Measurements from ENCODE around the gene ZNF248.
"Not testable (repeated sequence)": the region's sequence is repeated elsewhere in the genome, so short reads cannot be mapped to it uniquely, and the experiment has no call there.

ZNF248 gene

DNA sequence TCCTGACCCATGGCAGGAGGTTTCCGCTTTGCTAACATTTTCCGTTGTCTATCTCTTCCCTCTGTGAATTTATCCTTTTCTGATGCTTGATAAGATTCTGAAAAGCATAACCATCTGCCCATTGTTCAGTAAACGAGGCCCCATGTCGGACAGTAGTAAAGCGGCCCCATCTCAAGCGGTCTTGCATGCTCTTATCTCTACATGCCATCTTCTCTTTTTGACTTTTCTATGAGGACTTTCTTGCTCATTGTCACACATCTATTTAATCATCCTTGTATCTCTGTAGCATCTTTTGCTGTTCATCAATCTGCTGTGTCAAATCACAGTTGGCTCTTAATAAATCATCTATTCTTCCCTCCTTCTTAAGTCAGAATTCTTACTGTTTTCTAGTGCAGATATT, 37.6 kb downstream of the ZNF248 start:
- no peak for DNase-seq

DNA sequence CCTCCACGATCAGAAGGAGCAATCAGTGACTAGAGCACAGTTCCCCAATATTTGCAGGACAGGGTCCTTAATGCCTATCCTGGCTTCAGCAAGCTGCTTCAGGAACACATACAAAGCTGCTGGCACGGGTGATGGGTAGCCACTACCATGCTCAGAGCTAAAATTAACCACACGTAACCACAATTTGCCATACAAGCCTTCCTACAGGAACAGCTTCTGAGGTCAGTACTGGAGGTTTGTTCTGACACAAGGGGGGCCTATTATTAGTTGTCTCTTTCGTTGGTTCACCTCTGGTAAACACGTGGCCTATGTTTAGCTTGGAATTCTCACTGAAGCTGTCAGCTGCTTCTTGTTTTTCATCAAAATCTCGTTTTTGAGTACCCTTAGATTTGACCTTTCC, 41.1 kb downstream of the ZNF248 start:
- no peak for DNase-seq

DNA sequence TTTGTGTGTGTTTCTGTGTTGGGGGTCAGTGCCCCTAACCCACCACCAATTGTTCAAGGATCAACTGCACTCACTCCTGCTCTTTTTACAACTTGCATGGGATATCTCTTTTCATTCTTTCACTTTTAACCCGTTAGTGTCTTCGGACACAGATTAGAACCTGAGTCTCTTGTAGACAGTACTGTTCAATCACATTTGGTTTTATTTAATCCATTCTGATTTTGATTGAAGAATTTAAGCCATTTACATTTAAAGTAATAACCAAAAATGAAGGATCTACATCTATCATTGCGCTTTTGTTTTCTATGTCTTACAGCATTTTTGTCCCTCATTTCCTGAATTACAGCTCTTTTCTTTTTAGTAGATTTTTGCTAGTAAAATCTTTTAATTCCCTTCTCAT, 43.6 kb downstream of the ZNF248 start:
- no peak for DNase-seq

DNA sequence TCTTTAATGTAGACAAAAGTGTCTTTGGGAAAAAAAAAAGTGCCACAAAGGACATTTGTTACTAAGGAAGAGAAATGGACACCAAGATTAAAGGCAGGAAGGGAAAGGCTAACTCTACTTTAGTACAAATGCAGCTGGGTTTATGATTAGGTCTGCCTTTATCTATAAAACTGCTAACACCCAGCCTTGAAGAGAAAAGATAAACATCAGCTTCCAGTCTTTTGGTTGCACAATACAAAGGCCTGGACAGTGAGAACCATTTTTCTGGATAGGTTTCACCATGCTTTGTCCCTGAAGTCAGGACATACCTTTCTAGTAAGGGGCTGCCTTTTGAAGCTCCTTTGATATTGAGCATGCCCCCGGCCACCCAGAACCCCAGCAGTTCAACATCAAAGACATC, 45.1 kb downstream of the ZNF248 start:
- DNase-seq = no peak

DNA sequence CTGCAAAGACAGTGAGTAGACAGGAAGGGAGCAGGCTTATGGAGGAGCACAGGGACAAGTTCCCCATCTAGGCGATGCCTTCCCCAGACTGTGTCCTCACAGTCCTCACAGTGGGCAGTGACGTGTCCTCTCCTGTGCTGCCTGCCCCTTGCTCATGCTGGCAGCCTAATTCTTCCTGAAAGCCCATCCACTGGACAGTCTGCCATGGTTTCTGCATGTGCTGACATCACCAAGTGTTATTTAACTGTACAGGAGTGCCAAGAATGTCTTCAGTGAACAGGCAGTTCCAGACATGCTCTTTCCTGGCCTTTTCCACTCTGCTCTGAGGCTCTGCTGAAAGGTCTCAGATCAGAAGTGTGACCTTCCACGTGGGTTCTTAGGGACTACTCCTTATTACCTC, 54.1 kb downstream of the ZNF248 start:
- DNase-seq = no peak

DNA sequence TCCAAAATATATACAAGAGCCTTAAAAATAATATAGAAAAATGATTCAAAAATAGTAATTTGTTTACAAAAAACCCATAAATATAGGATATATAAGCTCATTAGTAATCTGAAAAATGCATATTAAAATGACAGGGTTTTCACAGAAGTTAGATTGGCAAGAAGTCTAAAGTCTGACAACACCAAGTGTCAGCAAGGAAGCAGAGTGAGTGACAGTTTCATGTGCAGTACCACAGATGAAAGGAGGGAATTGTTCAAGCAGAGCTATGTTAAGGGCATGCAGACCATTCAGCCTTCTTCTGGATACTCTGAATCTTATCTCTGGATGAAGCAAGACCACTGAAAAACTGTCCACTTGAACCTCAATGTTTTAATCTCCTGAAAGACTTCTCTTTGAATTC, 55.9 kb downstream of the ZNF248 start:
- DNase-seq = no peak

DNA sequence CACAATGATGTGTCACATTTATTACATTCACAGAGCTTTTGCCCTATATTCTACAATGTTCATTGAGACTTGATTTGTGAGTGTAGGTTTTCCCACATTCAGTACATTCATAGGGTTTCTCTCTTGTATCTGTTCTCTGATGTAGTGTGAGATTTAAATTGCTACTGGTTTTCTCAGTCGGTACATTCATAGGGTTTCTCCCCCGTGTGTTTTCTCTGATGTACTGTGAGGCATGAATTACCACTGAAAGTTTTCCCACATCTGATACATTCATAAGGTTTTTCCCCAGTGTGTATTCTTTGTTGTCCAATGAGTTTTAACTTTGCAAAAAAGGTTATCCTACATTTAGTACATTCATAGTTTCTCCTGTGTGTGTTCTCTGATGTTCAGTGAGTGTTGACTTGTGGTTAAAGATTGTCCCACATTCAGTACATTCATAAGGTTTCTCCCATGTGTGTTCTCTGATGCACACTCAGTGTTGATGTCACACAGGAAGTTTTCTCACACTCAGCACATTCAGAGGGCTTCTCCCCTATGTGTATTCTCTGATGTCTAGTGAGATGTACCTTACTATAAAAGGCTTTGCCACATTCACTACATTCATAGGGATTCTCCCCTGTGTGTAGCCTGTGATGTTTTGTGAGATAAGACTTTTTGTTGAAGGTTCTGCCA, 63.0 kb downstream of the ZNF248 start:
- DNase-seq = no peak

DNA sequence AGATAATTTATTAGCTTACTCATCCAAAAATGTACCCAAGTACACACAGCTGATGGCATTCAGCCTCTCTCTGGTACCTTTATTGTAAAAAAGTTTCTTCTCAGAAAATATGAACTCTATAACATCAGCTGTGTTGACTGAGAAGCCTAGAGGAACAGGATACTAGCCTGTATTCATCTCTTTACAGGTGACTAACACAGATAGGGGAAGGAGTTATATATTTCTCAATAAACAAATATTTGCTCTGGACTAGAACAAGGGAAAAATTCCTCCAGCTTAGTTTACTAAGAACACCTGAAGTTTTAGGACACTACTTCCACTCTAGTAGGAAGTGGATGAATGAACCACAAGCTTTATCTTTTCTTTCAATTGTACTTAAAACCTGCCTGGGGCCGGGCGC, 67.8 kb downstream of the ZNF248 start:
- no peak for DNase-seq

DNA sequence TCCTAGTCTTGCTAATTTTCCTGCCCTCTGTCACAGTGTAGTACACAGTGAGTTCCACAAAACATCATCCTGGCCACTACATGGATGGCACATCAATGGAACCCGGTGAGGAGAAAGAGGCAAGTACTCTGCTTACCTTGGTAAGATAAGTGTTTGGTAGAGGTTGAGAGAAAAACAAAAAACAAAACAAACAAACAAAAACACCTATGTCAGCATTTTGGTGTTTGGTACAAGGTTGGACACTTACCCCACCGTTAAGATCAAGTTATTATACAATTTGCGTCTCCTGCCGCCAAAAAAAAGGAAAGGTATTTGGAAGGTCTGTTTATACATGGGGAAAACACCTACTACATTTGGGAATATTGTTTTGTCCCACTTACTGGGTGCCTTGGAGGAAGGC, 72.7 kb downstream of the ZNF248 start:
- DNase-seq = no peak

DNA sequence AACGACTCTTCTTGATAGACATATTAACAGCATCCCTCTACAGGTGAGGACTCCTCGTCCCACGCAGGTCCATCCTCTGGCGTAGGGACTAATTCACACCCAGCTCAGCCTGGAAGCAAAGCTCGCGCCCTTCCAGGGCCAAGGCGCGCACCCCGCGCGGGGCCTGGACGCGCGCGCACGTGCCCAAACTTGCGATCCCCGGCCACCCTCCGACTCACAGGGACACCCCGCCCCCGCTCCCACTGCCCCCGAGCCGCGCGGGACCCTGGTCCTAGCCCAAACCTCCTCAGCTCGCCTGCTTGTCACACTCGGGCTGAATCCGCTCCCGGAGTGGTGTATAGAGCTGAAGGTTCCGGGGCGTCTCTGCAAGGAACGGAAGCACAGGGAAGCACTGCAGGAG, 76.9 kb downstream of the ZNF248 start:
- DNase-seq = no peak

DNA sequence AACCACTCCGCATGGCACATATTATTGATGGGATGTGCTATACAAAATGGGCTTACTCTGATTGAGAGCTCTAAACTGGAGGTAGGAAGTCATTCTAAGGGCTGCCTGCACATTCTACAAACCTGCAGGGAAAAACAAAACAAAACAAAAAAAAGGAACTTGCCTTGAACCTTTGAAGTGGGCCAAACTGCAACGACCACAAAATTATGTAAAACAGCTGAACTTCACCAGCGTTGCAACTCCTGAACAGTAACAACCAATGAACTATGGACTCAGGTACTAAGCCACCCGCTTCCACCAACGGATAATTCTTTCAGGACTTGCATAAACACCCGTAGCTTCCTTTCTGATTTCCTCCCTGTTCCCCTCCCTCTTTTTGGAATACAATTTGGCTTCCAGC, 80.4 kb downstream of the ZNF248 start:
- DNase-seq = no peak

DNA sequence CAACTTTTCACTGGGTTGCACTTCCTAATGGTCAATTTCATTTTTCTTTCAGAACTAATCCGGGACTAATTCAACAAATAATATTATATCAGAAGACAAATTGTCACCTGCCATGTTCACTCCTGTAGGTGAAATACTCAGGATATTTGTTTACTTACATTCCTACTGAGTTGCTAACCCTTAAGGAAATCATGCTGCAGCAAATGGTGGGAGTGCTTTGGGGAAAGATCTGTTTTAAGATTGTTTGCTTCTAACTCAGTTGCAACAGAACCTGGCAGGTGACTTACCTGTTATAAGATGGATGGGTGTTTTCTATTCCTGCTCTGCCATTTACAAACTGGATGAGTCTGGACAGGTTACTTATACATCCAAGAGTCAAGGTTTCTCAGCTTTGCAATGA, 81.8 kb downstream of the ZNF248 start:
- no peak for DNase-seq

DNA sequence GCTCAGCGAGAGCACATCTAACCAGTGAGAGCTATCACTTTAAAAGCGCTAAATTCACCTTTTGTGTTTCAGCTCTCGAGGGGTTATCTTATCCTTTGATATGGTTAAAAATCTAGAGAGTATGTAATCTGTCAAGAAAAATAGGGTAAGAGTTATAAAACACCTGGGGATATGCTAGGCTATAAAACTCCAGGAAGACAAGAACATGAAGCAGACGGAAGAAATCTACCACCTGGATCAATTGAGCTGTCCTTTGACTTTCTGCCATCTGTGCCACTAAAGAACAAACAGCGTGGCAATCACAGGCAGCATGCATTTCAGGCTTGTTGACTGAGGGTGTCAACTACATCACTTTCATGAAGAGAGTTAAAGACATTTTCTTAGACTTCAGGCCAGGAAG, 83.1 kb downstream of the ZNF248 start:
- DNase-seq = no peak

DNA sequence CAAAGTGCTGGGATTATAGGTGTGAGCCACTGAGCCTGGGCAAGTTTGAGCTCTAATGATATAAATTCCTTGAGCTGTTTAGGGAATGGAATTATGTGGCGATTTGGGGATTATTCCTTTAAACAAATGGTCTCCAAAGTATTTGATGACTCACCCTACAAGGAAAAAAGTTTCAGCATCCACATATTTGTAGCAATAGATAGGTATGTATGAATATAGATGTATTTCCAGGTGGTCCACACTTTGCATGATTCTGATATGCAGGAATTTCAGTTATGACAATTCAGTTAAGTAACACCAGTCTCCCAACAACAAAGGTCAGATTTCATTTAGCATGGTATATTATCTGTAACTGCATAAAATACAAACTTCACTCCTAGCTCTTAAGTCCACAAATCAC, 92.2 kb downstream of the ZNF248 start:
- no peak for DNase-seq

DNA sequence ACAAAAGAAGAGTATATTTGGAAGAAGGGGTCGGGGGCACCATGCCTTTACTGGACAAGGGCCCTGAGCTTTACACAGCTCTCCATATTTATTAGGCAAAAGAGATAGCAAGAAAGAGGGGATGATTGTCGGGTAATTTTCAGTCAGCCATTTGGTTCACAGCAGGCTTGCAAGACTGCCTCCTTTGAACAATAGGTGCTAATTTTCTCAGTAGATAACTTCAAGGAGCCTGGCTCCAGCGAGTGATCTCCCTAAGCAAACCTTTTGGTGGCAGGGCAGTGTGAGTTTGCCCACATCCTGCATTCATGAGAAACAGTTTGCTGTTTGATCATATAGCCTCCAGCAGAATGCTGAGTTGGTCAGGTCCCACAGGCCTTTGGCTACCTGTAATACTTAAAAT, 94.3 kb downstream of the ZNF248 start:
- DNase-seq = no peak

DNA sequence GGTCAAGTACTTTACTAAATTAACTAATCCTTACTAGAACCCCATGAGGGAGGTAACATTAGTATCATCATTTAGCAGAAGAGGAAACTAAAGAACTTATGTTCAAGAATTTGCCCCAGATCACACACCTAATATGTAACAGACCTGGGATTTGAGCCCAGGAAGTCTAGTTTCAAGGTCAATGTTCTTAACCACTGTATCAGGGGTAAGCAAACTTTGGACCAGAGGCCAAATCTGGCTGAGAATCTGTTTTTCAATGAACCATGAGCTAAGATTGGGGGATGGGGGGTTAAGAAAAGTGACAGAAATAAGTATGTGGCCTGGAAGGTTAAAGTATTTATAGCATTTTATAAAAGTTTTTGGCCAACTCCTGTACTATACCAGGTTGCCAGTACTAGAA, 95.1 kb downstream of the ZNF248 start:
- no peak for DNase-seq

DNA sequence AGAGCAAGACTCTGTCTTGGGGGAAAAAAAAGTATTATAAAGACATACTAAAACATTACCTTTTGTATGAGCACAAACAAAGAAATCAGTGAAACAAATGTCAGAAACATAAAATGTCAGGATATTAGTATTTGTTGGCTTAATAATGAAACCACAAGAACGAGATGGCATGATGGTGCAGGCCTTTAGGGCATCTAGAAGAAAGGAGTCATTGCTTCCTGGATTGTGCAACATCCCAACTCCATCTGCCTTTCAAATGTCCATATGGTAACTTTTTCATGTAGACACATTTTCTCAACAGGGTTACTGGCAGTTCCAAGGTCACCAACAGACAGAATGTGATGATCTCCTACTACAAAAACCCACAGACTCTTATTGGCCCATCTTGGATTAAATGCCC, 96.6 kb downstream of the ZNF248 start:
- DNase-seq = no peak

DNA sequence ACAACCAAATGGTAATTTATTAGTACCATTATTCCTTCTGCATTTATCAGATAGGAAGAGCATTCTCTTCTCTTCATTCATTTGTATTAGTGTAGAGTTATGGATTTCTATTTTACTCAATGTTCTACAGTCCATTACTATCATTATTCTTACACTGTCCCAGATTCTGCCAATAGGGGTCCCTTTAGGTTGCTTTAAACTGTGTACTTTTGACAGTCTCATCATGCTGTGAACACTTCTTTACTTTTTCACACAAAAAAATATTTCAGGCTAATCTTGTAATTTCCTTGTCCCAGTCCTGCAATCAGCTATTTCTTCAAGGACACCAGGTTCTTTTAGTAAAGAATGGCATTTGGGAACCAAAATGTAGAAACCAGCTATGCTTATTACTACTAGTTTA, 99.3 kb downstream of the ZNF248 start:
- DNase-seq = no peak

DNA sequence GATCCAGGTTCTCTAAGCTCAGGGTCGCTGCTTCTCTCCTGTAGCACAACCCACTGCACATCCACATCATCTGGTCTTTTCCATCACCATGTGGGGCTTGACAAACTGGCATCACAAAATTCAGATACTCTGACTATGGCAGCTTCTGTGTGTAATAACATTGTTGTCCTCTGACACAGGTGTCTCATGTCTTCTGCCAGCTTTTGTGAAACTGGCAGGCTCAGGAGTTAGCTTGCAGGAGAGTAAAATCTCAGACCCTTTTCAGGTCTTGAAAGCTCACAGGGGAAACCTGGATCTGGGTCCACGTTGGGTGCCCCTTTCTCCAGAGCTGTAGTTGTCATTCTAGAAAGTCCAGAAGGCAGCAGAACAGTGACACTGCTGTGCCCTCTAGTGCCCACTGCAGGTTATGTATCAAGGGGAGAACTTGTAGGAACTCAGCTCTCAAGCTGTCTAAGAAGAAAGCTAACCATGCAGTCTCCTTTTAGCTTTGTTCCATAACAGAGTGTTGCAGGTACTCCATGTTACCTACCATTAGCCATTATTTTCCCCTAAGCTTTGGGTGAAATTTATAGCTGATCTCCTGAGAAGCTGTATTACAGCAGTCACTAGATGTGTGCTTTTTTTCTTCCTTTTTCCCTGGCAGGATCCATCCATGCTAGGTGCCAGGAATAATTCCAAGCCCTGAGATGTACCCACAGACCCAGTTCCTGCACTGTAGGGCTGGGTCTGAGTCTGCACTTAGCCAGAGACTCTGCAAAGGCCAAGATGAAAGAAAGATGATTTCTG, 102.7 kb downstream of the ZNF248 start:
- no peak for DNase-seq

DNA sequence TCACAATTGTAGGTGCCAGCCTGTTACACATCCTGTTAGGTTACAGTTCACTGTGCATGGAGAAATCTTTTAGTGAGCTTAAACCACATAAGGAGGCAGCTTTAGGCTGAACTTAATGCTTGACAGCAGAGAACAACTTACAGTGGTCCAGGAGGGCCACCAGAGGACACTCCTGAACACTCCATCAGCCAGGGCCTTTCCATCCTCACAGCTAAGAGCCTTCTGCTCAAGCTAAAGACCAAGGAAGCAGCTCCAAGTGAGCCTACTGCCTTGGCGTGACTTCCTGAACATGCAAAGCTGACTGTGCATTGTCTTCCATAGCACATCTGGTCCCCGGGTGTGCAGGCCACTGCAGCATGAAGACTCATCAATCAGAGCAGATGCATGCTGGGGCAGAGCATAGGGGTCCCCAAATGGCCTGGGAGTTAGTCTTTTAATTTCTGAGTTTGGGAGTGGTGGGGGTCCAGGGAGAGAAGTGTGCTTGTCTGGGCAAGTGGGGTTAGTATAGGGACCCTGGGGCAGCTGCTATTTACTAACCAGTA, 105.0 kb downstream of the ZNF248 start:
- DNase-seq = no peak

DNA sequence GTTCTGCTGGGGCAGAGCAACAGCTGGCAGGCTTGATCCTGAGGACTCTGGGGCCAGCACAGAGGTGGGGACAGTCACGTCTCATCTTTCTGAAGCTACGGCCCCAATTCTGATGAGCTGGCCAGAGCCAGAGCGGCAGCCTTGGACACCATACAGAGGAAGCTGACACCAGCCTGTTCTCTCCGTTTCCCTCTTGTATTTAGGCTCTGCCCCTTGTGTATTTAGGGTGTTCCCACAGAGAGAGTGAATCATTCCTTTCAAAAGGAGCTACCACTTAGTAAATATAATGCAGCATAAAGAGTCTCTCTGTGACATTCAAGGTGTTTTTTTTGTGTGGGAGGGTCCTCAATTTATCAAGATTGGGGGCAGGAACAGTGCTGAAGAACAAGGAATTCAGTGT, 109.2 kb downstream of the ZNF248 start:
- DNase-seq = no peak

DNA sequence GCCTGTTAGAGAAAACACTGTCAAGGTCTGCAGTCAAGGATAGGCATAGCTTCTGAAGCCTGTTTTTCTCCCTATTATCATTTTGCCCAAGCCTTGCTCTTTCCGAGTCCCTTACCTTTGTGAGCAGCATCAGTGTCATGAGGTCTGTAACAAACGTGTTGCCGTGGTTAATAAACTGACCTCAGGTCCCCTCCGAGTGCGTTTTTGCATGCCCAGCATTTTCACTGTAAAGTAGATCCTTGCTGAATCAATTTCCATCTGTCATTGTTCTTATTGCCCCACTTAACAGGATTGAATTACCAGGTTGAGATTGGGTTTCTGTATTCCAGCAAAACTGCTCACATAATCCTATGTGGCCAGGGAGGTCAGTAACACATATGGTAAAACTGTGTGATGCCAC, 110.3 kb downstream of the ZNF248 start:
- no peak for DNase-seq

DNA sequence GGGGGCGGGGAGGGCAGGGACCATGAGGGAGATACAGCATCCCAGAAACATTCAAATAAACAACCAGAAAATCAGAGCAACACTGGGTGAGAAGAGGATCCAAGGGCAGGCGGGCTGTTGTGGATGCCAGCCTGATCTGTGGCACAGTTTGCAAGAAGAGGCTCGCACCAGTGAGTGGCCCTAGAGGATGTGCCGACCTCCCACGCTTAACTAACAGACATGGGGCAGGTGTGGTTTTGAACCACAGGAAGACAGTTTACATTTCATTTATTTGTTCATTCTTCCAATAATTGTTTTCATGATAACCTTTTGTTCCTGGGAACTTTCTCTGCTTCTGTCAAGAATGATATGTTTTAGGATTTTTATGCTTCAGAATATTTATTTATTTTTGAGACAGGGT, 115.6 kb downstream of the ZNF248 start:
- no peak for DNase-seq

DNA sequence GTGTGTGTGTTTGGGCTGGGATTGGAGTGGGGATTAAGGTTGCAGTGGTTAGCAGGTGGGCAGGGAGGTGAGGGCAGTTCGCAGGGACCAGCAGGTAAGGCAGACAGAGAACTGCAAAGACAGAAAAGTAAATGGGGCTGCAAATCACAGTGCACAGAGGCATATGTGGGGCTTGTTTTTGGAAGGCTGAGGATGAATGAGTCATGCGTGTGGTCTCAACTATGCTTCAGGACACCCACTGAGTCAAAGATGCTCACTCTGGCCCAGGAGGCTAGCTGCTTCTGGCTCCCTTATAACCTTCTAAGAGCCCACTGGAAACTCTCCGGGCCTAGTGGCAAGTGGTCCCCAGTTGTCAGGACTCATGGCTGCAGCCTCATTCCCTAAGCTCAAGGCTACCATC, 118.2 kb downstream of the ZNF248 start:
- no peak for DNase-seq

DNA sequence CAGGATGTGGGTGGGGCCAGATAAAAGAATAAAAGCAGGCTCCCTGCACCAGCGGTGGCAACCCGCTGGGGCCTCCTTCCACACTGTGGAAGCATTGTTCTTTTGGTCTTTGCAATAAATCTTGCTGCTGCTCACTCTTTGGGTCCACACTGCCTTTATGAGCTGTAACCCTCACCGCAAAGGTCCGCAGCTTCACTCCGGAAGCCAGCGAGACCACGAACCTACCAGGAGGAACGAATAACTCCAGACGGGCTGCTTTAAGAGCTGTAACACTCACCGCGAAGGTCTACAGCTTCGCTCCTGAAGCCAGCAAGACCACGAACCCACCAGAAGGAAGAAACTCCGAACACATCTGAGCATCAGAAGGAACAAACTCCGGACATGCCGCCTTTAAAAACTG, 119.2 kb downstream of the ZNF248 start:
- not testable (repeated sequence) for DNase-seq

Measured in HCEC 1CT (cell line).